HepG2 (cell line): Measurements from ENCODE around the gene NAV2.

Experiments used
- CENPT ChIP-seq: sonication (generic); formaldehyde crosslinking; IDR thresholded peaks from 2 replicates; pipeline ENCODE4 v1.8.0; 2022; ENCODE audit warnings: low read depth, mild to moderate bottlenecking, moderate library complexity, missing genetic modification reagents
- CTCF ChIP-seq: sonication (generic); formaldehyde crosslinking; IDR thresholded peaks from 2 replicates; pipeline ENCODE4 v1.5.0; 2020; ENCODE audit warnings: mild to moderate bottlenecking, missing genetic modification reagents, moderate library complexity
- DZIP1 ChIP-seq: sonication (generic); formaldehyde crosslinking; IDR thresholded peaks from 2 replicates; pipeline ENCODE4 v1.5.0; 2020; ENCODE audit warnings: mild to moderate bottlenecking, missing genetic modification reagents
- MTA1 ChIP-seq: sonication (generic); formaldehyde crosslinking; IDR thresholded peaks from 2 replicates; pipeline ENCODE4 v1.4.0; 2020; ENCODE audit warnings: missing genetic modification reagents, mild to moderate bottlenecking, borderline replicate concordance
- RAD51 ChIP-seq: fragments of 450-650 bp; IDR thresholded peaks from 2 replicates; pipeline ENCODE4 v1.6.1; 2016; ENCODE audit warnings: borderline replicate concordance
- RNF2 ChIP-seq: fragments of 450-650 bp; conservative IDR thresholded peaks from 2 replicates; pipeline ENCODE4 v1.6.1; 2016; ENCODE audit warnings: low read depth
- SAFB2 ChIP-seq: sonication (generic); formaldehyde crosslinking; IDR thresholded peaks from 2 replicates; pipeline ENCODE4 v1.5.1; 2020; ENCODE audit warnings: missing genetic modification reagents, low read depth, mild to moderate bottlenecking, borderline replicate concordance
- ZBTB21 ChIP-seq: sonication (generic); formaldehyde crosslinking; IDR thresholded peaks from 2 replicates; pipeline ENCODE4 v1.4.0; 2020; ENCODE audit warnings: missing genetic modification reagents
- TF ChIP-seq, protein P1 (sequence below): sonication (generic); formaldehyde crosslinking; IDR thresholded peaks from 2 replicates; pipeline ENCODE4; 2020; ENCODE audit warnings: missing genetic modification reagents, mild to moderate bottlenecking, borderline replicate concordance

- TF ChIP-seq ZBTB21 (CRISPR knock-in tag) (no peak), CTCF (CRISPR knock-in tag) (no peak), RAD51 (no peak), MTA1 (CRISPR knock-in tag) (no peak), DZIP1 (CRISPR knock-in tag) (no peak), CENPT (CRISPR knock-in tag) (no peak), SAFB2 (no peak), RNF2 (no peak)
- TF ChIP-seq, protein P1, sequence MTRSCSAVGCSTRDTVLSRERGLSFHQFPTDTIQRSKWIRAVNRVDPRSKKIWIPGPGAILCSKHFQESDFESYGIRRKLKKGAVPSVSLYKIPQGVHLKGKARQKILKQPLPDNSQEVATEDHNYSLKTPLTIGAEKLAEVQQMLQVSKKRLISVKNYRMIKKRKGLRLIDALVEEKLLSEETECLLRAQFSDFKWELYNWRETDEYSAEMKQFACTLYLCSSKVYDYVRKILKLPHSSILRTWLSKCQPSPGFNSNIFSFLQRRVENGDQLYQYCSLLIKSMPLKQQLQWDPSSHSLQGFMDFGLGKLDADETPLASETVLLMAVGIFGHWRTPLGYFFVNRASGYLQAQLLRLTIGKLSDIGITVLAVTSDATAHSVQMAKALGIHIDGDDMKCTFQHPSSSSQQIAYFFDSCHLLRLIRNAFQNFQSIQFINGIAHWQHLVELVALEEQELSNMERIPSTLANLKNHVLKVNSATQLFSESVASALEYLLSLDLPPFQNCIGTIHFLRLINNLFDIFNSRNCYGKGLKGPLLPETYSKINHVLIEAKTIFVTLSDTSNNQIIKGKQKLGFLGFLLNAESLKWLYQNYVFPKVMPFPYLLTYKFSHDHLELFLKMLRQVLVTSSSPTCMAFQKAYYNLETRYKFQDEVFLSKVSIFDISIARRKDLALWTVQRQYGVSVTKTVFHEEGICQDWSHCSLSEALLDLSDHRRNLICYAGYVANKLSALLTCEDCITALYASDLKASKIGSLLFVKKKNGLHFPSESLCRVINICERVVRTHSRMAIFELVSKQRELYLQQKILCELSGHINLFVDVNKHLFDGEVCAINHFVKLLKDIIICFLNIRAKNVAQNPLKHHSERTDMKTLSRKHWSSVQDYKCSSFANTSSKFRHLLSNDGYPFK (CRISPR knock-in tag), result no peak
These were observed 366.2 kb downstream of the NAV2 start for GRCh38 chr11:20078846-20079245.
